HG03378 (cell line): Measurements from ENCODE around the gene ZNF300.
"Not testable (repeated sequence)": the region's sequence is repeated elsewhere in the genome, so short reads cannot be mapped to it uniquely, and the experiment has no call there.

Experiments
- ATAC-seq: cut with Tn5 transposase; IDR thresholded peaks from one replicate; pipeline ENCODE4 v1.9.1; 2021; ENCODE audit warnings: mild to moderate bottlenecking, moderate library complexity; ENCODE audit not compliant: unreplicated experiment

ZNF300 gene

GRCh38 chr5:150846308-150846653 is 58.5 kb downstream of the ZNF300 start, which contains the start of gene IRGM:
Gene IRGM, plus strand, starts transcription at chr5:150846521. Its CDS starts 1,603 bp downstream, at chr5:150848124.
- not testable (repeated sequence) for ATAC-seq

GRCh38 chr5:150845185-150845859 is 59.5 kb downstream of the ZNF300 start:
- not testable (repeated sequence) for ATAC-seq
